Muscle of back (tissue), 11 donors: Measurements from ENCODE around the gene EXOSC6. TPM values are rescaled to one million over a fixed set of nuclear protein-coding genes. Genes with fewer than 3 reads are reported as not detected.
"Not testable (repeated sequence)": the region's sequence is repeated elsewhere in the genome, so short reads cannot be mapped to it uniquely, and the experiment has no call there.

Experiments used
- DNase-seq, 3 donors: peaks; one replicate each; pipeline versions ENCODE4 v3.0.0 to v3.0.0-alpha.2; 2013
- polyA plus RNA-seq, 10 donors: library from polyadenylated mRNA; unstranded; fragments of 120-200 nt; gene quantifications; one replicate each; pipeline ENCODE4 v1.2.1, GENCODE V29; 2013; ENCODE audit not compliant: insufficient read length in 10 of 10

Gene EXOSC6
- polyA plus RNA-seq, 10 donors = 10.7 to 15.7 (median 11.9) TPM

DNA sequence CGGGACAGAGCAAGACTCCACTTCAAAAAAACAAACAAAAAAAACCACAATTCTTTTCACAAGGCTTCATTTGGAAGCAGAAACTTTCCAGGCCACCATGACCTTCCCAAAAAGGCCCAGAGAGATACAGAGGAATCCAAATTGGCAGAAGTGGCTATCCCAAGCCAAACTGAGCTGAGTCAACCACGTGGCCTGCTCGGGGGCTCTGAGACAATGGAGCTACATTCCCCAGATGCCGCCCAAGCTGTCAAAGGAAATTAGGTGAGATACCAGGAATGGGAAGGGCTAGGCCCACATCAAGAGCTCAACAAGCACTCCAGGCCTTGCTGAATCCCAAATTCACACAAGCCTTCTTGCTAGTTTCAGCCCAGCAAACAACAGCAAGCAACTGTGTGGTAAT, 5.7 kb upstream of the EXOSC6 start:
- DNase-seq = no peak

DNA sequence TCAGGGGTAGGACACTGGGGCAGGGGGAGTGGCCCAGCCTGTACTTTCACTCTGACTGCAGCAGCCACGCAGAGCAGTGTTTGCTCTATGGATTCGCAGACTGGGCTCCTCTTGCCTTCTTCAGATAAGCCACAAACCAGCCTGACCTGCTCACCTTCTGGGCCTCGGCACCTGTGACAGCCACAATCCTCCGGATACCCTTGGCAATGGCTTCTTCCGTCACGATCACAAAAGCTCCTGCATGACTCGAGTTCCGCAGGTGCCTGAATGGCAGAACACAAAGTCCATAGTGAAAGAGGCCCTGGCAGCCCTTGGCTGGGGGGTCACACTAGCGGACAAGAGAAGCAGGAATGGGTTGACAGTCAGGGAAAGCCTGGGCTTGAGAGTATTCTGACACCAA, 3.8 kb upstream of the EXOSC6 start:
- DNase-seq = no peak

DNA sequence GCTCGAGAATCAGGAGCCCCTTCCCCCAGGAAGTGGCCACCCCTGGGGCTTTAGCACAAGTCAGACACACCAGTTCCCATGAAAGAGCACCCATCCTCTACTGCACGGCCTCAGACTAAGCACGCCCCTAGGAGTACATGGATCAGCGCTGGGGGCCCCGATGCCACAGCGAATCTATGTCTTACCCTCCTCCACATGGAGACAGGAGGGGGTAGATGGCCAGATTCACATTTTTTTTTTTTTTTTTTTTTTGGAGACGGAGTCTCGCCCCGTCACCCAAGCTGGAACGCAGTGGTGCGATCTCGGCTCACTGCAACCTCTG, 3.2 kb upstream of the EXOSC6 start:
- no peak for DNase-seq

DNA sequence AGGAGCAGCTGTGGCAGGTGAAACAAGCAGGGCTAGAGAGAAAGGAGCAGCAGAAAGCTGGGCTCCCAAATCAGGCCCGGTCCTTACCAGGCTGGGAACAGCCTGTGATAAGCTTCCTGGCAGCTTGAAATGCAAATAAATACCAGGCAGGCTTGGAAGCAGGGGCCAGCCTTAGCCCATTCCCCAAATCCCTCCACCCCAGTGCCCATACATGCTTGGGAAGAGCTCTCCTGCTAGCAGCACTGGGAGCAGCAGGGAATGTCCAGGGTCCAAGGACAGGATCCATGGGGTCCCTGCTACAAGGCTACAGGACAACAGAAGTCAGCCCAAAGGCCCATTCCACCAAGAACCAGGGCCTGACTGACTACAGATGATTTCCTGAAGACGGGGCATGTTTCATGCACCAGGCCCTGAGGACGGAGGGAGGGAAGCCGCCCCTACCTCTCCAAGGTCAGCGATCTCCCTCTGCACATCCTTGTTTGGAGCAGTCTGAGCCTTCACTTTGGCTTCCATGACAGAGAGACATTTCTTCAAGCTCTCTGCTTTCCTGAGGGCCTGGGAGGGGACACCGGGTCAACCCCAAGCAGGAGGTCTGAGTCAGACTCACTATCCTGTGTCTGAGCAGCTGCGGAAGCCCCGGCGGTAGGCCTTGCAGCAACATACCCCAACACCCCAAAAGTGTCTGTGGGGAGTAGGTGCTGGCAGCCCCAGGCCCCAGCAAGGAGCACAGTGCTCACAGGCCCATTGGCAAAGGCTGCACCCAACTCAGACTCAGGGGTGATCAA, 2.6 kb upstream of the EXOSC6 start:
- peak in 1 of 3 donors; percentile 14 for DNase-seq

DNA sequence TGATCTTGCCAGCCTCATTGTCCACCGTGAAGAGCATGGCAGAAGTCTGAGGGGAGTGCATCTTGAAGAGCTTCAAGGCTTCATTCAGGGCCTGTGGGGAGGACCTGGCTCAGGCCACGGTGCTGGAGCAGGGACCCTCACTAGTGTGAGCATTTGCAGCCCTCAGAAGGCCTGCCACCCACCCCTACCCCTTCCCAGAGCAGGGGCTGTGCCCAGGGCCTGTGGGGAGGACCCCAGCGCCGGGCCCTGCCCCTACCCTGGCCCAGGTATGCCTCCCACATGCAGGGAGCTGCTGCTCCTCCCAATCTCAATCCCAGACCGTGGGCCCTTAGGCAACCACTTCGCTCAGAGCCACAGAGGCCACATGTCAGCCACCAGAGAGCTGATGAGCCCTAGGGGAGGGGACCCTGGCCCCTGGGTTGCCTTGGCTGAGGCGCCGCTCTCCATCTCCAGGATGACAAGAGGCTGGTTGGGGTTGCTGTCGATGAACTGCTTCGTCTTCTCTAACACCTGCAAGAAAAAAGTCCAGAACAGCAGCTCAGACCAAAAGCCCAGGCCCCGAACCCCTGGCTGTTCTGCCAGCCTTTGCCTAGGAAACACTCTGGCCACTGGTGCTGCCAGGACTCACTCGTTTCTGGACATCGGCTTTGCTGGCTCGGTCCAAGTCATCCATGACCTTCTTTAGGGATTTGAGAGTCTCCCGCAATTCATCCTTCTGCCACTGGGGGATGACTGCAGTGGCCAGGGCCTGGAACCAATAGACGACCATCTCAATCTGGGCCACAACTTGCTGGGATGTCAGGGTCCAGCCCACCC, 1.8 kb upstream of the EXOSC6 start:
- peak in 1 of 3 donors; percentile 38 for DNase-seq

DNA sequence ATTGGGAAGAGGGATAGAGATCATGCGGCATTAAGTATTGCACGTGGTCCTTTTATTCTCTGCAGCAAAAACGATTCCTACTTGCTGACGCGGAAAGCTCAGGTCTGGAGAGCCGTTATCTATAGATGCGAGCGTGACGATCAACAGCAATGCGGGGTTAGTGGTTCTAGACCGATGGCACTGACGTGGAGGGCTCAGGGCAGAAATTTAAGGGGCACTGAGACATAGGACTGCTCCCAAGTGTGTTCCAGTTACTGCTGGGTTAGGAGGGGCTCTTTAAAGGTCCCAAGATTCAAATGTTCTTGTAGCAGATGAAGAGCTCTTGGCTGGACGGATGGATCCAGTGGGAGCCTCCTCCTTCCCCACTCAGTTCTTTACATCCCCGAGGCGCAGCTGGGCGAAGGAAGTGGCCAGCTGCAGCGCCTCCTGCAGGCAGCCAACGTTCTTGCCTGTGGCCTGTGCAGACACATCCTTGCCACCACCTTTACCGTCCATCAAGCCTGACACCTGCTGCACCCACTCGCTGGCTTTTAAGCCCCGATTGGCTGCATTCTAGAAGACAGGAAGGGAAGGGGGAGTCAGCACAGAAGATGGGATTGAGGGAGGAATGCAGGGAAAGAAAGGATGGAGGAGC, 732 bp upstream of the EXOSC6 start:
- DNase-seq = peak in 1 of 3 donors; percentile 23

DNA sequence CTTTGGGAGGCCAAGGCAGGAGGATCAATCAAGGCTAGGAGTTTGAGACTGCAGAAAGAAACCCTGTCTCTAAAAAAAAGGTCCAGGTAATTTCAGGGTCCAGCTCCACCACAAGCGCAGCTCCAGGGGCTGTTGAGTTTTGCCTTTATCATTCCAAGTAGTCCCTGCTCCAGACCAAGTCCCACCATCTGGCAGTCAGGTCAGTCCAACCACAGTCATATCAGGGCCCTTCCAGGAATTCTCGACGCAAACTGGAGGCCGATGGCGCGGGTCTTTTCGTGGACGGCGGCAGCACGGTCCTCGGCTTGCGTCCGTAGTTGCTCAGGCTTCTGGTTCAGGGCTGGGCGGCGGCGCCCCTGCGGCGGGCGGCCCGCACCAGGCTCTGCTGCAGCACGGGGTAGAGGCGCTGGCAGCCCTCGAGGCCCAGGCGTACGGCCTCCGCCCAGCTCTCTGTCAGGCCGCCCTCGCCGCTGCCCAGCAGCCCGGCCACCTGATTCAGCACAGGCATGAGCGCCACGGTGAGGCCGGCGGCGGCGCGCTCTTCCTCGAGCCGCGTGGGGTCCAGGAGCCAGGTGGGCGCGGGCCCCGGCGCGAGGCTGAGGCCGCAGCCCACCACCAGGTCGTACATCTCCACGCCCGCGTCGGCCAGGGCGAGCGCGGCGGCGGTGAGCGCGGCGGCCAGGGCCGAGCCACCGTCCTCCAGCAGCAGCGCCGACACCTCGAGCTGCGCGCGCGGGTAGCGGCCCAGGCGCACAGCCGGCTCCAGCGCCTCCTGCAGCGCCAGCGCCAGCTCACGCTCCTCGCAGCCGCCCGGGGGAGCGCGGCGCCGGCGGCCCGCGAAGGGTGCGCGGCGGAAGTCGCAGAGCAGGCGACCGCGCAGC, 752 bp downstream of the EXOSC6 start:
- peak in 2 of 3 donors; percentile 4 to 72 for DNase-seq

DNA sequence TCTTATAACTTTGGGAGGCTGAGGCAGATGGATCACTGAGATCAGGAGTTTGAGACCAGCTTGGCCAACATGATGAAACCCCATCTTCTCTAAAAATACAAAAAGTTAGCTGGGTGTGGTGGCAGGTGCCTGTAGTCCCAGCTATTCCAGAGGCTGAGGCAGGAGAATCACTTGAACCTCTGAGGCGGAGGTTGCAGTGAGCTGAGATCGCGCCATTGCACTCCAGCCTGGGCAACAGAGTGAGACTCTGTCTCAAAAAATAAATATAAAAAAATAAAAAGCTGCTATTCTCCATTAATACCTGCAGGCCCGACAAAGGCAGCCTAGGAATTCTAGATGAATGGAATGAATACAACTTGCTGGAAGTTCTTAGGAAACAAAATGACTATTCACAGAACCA, 2.0 kb downstream of the EXOSC6 start:
- not testable (repeated sequence) for DNase-seq

DNA sequence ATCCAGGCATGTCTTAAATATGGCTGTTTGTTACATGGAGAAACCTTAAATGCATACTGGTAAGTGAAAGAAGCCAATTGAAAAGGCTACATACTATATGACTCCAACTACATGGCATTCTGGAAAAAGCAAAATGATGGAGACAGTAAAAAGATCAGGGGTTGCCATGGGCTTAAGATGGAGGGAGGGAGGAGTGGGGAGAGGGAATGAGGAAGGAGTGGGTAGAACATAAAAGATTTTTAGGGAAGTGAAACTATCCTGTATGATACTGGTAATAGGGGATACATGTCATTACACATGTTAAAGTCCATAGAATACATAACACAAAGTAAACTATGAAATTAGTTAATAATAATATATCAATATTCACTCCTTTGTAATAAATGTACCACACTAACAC, 13.0 kb downstream of the EXOSC6 start:
- DNase-seq = not testable (repeated sequence)

DNA sequence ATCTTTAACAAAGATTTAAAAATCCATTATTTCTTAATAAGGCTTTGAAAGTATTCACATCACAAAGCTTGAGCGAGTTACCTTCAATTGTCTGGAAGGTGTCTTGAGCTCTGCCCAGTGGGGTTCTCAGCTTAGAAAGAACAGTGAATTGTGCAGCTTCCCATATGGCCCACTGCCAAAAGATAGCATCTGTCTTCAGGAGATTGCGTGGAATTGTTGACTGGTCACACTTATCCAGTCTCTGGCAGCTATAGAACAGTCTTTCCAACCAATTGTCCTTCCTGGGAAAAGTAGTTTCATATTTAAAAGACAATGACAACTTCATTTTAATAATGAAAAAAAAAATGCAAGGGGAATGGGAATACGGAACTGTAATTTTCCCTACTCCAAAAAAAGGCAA, 19.9 kb downstream of the EXOSC6 start:
- not testable (repeated sequence) for DNase-seq

DNA sequence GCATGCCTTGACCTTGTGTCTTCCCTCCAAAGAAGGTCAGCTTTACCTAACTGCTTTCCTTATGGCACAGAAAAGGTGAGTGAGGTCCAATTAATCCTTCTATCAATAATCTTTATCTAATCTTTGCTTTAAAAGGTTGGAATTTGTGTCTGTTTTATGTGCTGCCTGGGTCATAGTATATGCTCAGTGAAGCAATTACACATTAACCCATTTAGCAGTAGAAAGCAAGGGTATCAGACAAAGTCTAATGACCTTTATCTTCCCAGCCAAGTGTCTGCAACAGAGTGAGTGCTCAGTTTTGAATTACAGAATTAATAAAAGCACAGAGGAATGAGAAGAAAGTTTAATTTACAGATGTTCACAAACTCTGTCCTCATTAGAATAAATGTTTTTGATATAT, 25.7 kb downstream of the EXOSC6 start:
- not testable (repeated sequence) for DNase-seq

DNA sequence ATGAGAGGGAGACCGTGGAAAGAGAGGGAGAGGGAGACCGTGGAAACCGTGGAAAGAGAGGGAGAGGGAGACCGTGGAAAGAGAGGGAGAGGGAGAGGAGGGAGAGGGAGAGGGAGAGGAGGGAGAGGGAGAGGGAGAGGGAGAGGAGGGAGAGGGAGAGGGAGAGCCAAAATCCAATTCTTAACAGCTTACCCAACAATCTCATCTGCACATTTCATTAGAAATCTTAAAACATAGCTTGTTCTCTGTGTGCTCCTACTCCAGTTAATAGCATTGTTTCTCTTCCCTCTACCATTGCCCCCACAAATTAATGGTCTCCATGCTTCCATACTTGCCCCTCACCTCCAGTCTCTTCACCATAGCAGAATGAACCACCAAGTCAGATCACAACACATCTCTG, 26.3 kb downstream of the EXOSC6 start:
- DNase-seq = not testable (repeated sequence)

DNA sequence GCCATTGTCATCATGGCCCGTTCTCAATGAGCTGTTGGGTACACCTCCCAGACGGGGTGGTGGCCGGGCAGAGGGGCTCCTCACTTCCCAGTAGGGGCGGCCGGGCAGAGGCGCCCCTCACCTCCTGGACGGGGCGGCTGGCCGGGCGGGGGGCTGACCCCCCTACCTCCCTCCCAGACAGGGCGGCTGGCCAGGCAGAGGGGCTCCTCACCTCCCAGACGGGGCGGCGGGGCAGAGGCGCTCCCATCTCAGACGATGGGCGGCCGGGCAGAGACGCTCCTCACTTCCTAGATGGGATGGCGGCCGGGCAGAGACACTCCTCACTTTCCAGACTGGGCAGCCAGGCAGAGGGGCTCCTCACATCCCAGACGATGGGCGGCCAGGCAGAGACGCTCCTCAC, 27.1 kb downstream of the EXOSC6 start:
- DNase-seq = not testable (repeated sequence)

DNA sequence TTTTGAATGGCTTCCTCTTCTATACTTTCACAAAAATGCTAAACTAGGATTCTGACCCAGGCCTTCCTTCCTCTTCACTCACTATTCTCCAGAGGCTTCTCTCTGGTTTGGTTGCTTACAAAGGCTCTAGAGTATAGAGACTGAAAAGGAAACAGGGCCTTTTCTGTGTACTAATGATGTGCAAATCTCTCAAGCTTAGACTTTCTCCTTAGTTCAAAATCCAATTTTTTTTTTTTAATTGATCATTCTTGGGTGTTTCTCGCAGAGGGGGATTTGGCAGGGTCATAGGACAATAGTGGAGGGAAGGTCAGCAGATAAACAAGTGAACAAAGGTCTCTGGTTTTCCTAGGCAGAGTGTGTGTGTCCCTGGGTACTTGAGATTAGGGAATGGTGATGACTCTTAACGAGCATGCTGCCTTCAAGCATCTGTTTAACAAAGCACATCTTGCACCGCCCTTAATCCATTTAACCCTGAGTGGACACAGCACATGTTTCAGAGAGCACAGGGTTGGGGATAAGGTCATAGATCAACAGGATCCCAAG, 27.7 kb downstream of the EXOSC6 start:
- DNase-seq = not testable (repeated sequence)

DNA sequence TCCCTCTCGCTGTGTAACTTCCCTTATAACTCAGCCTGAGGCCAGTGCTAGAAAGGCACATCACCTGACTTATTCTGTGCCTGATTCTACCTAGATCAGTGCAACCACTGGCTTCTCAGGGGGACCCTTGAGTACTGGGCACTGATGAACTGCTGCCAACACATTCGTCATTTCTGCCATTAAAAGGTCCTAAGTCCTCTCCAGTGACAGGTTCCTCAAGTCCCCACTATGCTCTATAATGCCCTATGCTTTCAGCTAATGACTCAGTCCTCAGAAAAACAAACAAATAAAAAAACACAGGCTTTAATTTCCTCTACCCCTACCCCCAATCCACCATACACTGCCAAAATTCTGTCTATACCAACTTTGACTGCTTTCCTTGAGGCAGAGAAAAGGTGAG, 28.5 kb downstream of the EXOSC6 start:
- not testable (repeated sequence) for DNase-seq

DNA sequence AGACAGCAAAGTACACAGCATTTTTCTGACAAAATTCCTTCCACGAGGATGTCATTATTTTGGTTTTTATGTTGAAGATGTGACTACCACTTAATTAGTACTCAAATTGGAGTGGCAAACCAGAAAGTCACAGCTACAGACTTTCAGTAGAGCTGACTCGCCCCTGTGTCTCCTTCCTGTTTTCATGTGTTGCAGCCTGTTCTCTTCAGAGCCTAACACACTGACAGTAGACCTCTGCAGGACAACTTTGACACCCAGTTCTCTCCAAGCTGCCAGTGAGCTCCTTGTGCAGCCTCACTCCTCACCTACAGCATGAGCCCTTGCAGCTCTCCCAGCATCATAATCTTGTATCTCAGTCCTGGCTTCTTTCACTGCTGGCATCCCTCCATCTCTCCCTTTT, 29.2 kb downstream of the EXOSC6 start:
- DNase-seq = not testable (repeated sequence)

DNA sequence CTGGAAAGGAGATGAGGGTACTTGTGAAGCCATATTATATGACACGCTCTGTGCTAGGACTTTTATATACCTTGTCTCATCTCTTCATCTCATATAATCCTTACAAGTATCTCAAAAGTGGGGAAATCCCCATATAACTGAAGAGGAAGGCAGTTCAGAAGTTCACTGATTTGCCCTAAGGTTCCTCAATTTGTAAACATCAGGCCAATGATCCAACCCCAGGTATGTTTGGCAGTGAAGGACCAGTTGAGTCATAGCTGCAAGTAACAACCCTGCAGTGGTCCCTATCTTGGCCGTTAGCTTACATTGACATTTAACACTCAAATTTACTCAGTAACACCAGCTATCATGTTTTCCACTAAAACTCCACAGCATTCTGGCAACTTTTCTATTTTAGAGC, 33.2 kb downstream of the EXOSC6 start:
- not testable (repeated sequence) for DNase-seq

DNA sequence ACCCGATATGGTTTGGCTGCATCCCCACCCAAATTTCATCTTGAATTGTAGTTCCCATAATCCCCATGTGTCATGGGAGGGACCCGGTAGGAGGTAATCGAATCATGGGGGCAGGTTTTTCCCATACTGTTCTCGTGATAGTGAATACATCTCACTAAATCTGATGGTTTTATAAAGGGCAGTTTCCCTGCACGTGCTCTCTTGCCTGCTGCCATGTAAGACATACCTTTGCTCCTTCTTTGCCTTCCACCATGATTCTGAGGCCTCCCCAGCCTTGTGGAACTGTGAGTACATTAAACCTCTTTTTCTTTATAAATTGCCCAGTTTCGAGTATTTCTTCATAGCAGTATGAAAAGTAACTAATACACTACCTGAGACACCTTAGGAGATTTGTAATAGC, 45.4 kb downstream of the EXOSC6 start:
- not testable (repeated sequence) for DNase-seq

DNA sequence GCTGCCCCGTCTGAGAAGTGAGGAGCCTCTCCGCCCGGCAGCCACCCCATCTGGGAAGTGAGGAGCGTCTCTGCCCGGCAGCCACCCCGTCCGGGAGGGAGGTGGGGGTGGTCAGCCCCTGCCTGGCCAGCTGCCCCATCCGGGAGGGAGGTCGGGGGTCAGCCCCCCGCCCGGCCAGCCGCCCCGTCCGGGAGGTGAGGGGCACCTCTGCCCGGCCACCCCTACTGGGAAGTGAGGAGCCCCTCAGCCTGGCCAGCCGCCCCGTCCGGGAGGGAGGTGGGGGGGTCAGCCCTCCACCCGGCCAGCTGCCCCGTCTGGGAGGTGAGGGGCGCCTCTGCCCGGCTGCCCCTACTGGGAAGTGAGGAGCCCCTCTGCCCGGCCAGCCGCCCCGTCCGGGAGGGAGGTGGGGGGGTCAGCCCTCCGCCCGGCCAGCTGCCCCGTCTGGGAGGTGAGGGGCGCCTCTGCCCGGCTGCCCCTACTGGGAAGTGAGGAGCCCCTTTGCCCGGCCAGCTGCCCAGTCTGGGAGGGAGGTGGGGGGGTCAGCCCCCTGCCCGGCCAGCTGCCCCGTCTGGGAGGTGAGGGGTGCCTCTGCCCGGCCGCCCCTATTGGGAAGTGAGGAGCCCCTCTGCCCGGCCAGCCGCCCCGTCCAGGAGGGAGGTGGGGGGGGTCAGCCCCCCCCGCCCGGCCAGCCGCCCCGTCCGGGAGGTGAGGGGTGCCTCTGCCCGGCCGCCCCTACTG, 46.9 kb downstream of the EXOSC6 start:
- DNase-seq = not testable (repeated sequence)

DNA sequence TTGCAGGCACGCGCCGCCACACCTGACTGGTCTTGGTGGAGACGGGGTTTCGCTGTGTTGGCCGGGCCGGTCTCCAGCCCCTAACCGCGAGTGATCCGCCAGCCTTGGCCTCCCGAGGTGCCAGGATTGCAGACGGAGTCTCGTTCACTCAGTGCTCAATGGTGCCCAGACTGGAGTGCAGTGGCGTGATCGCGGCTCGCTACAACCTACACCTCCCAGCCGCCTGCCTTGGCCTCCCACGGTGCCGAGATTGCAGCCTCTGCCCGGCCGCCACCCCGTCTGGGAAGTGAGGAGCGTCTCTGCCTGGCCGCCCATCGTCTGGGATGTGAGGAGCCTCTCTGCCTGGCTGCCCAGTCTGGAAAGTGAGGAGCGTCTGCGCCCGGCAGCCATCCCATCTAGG, 47.7 kb downstream of the EXOSC6 start:
- DNase-seq = not testable (repeated sequence)

DNA sequence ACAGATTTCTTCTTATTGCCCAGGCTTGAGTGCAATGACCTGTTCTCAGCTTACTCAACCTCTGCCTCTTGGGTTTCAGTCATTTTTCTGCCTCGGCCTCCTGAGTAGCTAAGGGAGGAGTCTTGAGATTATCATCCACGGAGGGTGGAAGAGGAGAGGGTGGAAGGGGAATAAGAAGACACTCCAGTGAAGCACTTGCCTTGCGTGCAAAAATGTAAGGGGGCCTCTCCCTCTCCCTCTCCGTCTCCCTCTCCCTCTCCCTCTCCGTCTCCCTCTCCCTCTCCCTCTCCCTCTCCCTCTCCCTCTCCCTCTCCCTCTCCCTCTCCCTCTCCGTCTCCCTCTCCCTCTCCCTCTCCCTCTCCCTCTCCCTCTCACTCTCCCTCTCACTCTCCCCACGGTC, 48.2 kb downstream of the EXOSC6 start:
- not testable (repeated sequence) for DNase-seq
